ENCODE measurements around the gene SF3B2. TPM values are rescaled to one million over a fixed set of nuclear protein-coding genes. Genes with fewer than 3 reads are reported as not detected.

The SF3B2 gene
- 100 and 118 TPM in 2 replicates for total RNA-seq

GRCh38 chr11:66051766-66052663 lies at the start of gene SF3B2:
Gene SF3B2, plus strand, starts transcription at chr11:66052364. Its CDS starts 21 bp downstream, at chr11:66052385.

GRCh38 chr11:66011785-66012303 lies 40.3 kb upstream of the SF3B2 start, which contains the start of gene CST6:
Gene CST6, plus strand, starts transcription at chr11:66012008. Its CDS starts 37 bp downstream, at chr11:66012045.

GRCh38 chr11:66026017-66026529 lies 26.1 kb upstream of the SF3B2 start, which contains the start of gene CATSPER1:
Gene CATSPER1, minus strand, starts transcription at chr11:66026479. Its CDS starts 100 bp downstream, at chr11:66026379.

GRCh38 chr11:66048547-66049323 lies 3.4 kb upstream of the SF3B2 start, which contains the start of gene GAL3ST3:
Gene GAL3ST3, minus strand, starts transcription at chr11:66049161. Its CDS starts 3,746 bp downstream, at chr11:66045415.

GRCh38 chr11:66069715-66070603 lies 17.8 kb downstream of the SF3B2 start, which contains the start of gene PACS1:
Gene PACS1, plus strand, starts transcription at chr11:66070272. Its CDS starts 215 bp downstream, at chr11:66070487.

Other genes starting within 250 kb of the SF3B2 start
- 1.3 and 4.0 TPM in 2 replicates for gene SNX32, start 218.4 kb upstream of the SF3B2 start, total RNA-seq
- 662 and 789 TPM in 2 replicates for gene CFL1, start 194.2 kb upstream of the SF3B2 start, total RNA-seq
- 35.4 and 52.0 TPM in 2 replicates for gene MUS81, start 191.9 kb upstream of the SF3B2 start, total RNA-seq
- 114 and 154 TPM in 2 replicates for gene EFEMP2, start 179.6 kb upstream of the SF3B2 start, total RNA-seq
- 0.07 TPM in 1 of 2 replicates, not detected in the other for gene CTSW, start 172.5 kb upstream of the SF3B2 start, total RNA-seq
- gene FIBP, start 163.9 kb upstream of the SF3B2 start, total RNA-seq: 144 and 156 TPM in 2 replicates
- gene CCDC85B, start 161.7 kb upstream of the SF3B2 start, total RNA-seq: 50.8 and 53.9 TPM in 2 replicates
- gene FOSL1, start 152.0 kb upstream of the SF3B2 start, total RNA-seq: 9.8 and 26.0 TPM in 2 replicates
- 28.4 and 31.1 TPM in 2 replicates for gene C11orf68, start 133.3 kb upstream of the SF3B2 start, total RNA-seq
- 126 and 160 TPM in 2 replicates for gene DRAP1, start 132.9 kb upstream of the SF3B2 start, total RNA-seq
- gene TSGA10IP, start 106.9 kb upstream of the SF3B2 start, total RNA-seq: not detected in 2 replicates
- 28.2 and 31.3 TPM in 2 replicates for gene SART1, start 90.6 kb upstream of the SF3B2 start, total RNA-seq
- 33.9 and 42.4 TPM in 2 replicates for gene EIF1AD, start 50.2 kb upstream of the SF3B2 start, total RNA-seq
- 17.0 and 19.5 TPM in 2 replicates for gene BANF1, start 49.9 kb upstream of the SF3B2 start, total RNA-seq
- gene CST6, start 40.4 kb upstream of the SF3B2 start, total RNA-seq: 2.9 and 6.1 TPM in 2 replicates
- 0.20 TPM in 1 of 2 replicates, not detected in the other for gene CATSPER1, start 25.9 kb upstream of the SF3B2 start, total RNA-seq
- 0.13 and 0.59 TPM in 2 replicates for gene GAL3ST3, start 3.2 kb upstream of the SF3B2 start, total RNA-seq
- gene PACS1, start 17.9 kb downstream of the SF3B2 start, total RNA-seq: 47.6 and 75.8 TPM in 2 replicates
- 27.0 and 34.0 TPM in 2 replicates for gene KLC2, start 205.3 kb downstream of the SF3B2 start, total RNA-seq
- 118 and 126 TPM in 2 replicates for gene RAB1B, start 216.3 kb downstream of the SF3B2 start, total RNA-seq
- gene CNIH2, start 225.8 kb downstream of the SF3B2 start, total RNA-seq: 0.72 and 0.86 TPM in 2 replicates
- 195 TPM in 2 replicates for gene YIF1A, start 236.8 kb downstream of the SF3B2 start, total RNA-seq
- gene TMEM151A, start 239.5 kb downstream of the SF3B2 start, total RNA-seq: 0.72 and 2.2 TPM in 2 replicates

Measured in smooth muscle cell of the pulmonary artery (primary cell).